22Rv1 (cell line): ENCODE data around the gene TRMT5.

Experiments
- ZFX ChIP-seq: fragments of 450-650 bp; IDR thresholded peaks from 2 replicates; pipeline ENCODE4 v1.6.1; 2017; ENCODE audit warnings: antibody characterized with exemption, borderline replicate concordance
- TF ChIP-seq, protein P1 (sequence below): fragments of 450-650 bp; IDR thresholded peaks from 2 replicates; pipeline ENCODE4 v1.5.1; 2017; ENCODE audit warnings: mild to moderate bottlenecking

- TF ChIP-seq, protein P1, sequence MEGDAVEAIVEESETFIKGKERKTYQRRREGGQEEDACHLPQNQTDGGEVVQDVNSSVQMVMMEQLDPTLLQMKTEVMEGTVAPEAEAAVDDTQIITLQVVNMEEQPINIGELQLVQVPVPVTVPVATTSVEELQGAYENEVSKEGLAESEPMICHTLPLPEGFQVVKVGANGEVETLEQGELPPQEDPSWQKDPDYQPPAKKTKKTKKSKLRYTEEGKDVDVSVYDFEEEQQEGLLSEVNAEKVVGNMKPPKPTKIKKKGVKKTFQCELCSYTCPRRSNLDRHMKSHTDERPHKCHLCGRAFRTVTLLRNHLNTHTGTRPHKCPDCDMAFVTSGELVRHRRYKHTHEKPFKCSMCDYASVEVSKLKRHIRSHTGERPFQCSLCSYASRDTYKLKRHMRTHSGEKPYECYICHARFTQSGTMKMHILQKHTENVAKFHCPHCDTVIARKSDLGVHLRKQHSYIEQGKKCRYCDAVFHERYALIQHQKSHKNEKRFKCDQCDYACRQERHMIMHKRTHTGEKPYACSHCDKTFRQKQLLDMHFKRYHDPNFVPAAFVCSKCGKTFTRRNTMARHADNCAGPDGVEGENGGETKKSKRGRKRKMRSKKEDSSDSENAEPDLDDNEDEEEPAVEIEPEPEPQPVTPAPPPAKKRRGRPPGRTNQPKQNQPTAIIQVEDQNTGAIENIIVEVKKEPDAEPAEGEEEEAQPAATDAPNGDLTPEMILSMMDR: no peak
- no peak for TF ChIP-seq ZFX
These were observed 24.2 kb downstream of the TRMT5 start for GRCh38 chr14:60956632-60957031.
